Putamen (tissue), 1 donor: ENCODE results near the gene PRSS53.
A peak's percentile ranks its signal among the peaks of the same experiment; 100 is the strongest.
"Not testable (repeated sequence)": the region's sequence is repeated elsewhere in the genome, so short reads cannot be mapped to it uniquely, and the experiment has no call there.

Experiments
- DNase-seq: peaks from one replicate; pipeline ENCODE4 v3.0.0-alpha.2; 2016; ENCODE audit warnings: low spot score

PRSS53 gene

GRCh38 chr16:31088459-31089183 lies at the start of gene PRSS53:
PRSS53 (minus strand) TSS chr16:31088943; CDS start chr16:31088809, 134 bp downstream.
- no peak for DNase-seq

- not testable (repeated sequence) for DNase-seq
Observed at GRCh38 chr16:31136822-31137499, 48.2 kb upstream of the PRSS53 start.

- DNase-seq = no peak
Observed at GRCh38 chr16:31136287-31136662, 47.5 kb upstream of the PRSS53 start.

GRCh38 chr16:31135535-31136286 lies 47.0 kb upstream of the PRSS53 start, which contains the start of gene PRSS8:
PRSS8 (minus strand) TSS chr16:31135727; CDS start chr16:31135498, 229 bp downstream.
- DNase-seq = no peak

GRCh38 chr16:31134625-31135534 lies 46.1 kb upstream of the PRSS53 start:
- DNase-seq = no peak

- no peak for DNase-seq
Observed at GRCh38 chr16:31134091-31134571, 45.4 kb upstream of the PRSS53 start.

GRCh38 chr16:31133046-31133501 lies 44.3 kb upstream of the PRSS53 start:
- no peak for DNase-seq

- no peak for DNase-seq
Observed at GRCh38 chr16:31132303-31132979, 43.7 kb upstream of the PRSS53 start.

GRCh38 chr16:31131841-31132271 lies 43.1 kb upstream of the PRSS53 start:
- DNase-seq = no peak

- no peak for DNase-seq
Observed at GRCh38 chr16:31131416-31131815, 42.7 kb upstream of the PRSS53 start.

GRCh38 chr16:31130899-31131298 lies 42.2 kb upstream of the PRSS53 start:
- DNase-seq = no peak

GRCh38 chr16:31130336-31130891 lies 41.7 kb upstream of the PRSS53 start:
- DNase-seq = no peak

- no peak for DNase-seq
Observed at GRCh38 chr16:31129568-31130335, 41.0 kb upstream of the PRSS53 start.

GRCh38 chr16:31128711-31129567 lies 40.2 kb upstream of the PRSS53 start:
- DNase-seq = peak; percentile 52

- DNase-seq = no peak
Observed at GRCh38 chr16:31127182-31127581, 38.4 kb upstream of the PRSS53 start.

GRCh38 chr16:31125844-31126243 lies 37.1 kb upstream of the PRSS53 start:
- DNase-seq = no peak

- DNase-seq = no peak
Observed at GRCh38 chr16:31120129-31120528, 31.4 kb upstream of the PRSS53 start.
